Measurements from ENCODE around the gene VSTM1. TPM values are rescaled to one million over a fixed set of nuclear protein-coding genes. Genes with fewer than 3 reads are reported as not detected.
"Not testable (repeated sequence)": the region's sequence is repeated elsewhere in the genome, so short reads cannot be mapped to it uniquely, and the experiment has no call there.

The VSTM1 gene
- total RNA-seq, 1 donor from 2014 or later = not detected

- H3K36me3 ChIP-seq = peaks cover 61% of the 10 kb centered on the region
- no peak for DNase-seq
- no peak overlapping the region for H3K4me3 ChIP-seq
- no peak overlapping the region for H3K27ac ChIP-seq (replicated peaks)
- intact Hi-C loops (cut with micrococcal nuclease) = no loop called here
- H3K9me3 ChIP-seq (replicated peaks) = no peaks in the 10 kb centered on the region
- H3K27me3 ChIP-seq (ENCODE audit: low read depth) = no peaks in the 10 kb centered on the region
- peaks cover 27% of the 10 kb centered on the region for H3K4me1 ChIP-seq
- TF ChIP-seq CTCF (IDR thresholded peaks at IDR 0.05; ENCODE audit: borderline replicate concordance) = no peak
Measured at GRCh38 chr19:54105796-54106195, 42.1 kb upstream of the VSTM1 start.

- Histone ChIP-seq H3K4me1 (peaks cover 27% of the 10 kb centered on the region), H3K4me3 (no peak overlapping the region), H3K27me3 (ENCODE audit: low read depth) (no peaks in the 10 kb centered on the region), H3K9me3 (replicated peaks) (no peaks in the 10 kb centered on the region), H3K27ac (replicated peaks) (no peak overlapping the region), H3K36me3 (peaks cover 55% of the 10 kb centered on the region)
- no peak for DNase-seq
- intact Hi-C loops (cut with micrococcal nuclease) = no loop called here
- TF ChIP-seq CTCF (IDR thresholded peaks at IDR 0.05; ENCODE audit: borderline replicate concordance) = no peak
Measured at GRCh38 chr19:54104998-54105715, 41.5 kb upstream of the VSTM1 start.

GRCh38 chr19:54102421-54103169 lies 38.9 kb upstream of the VSTM1 start, which contains the start of gene NDUFA3:
NDUFA3 (plus strand) TSS chr19:54102855; CDS start chr19:54102879, 24 bp downstream.
- peaks cover 27% of the 10 kb centered on the region for H3K4me1 ChIP-seq
- H3K27ac ChIP-seq (replicated peaks) = peak within 1 kb of the TSS; percentile 86
- peak; percentile 98 for DNase-seq
- intact Hi-C loops (cut with micrococcal nuclease) = no loop called here
- H3K36me3 ChIP-seq = peaks cover 29% of the 10 kb centered on the region
- peaks cover 15% of the 10 kb centered on the region for H3K27me3 ChIP-seq (ENCODE audit: low read depth)
- no peak for TF ChIP-seq CTCF (IDR thresholded peaks at IDR 0.05; ENCODE audit: borderline replicate concordance)
- H3K9me3 ChIP-seq (replicated peaks) = no peaks in the 10 kb centered on the region
- peak within 1 kb of the TSS; percentile 91 for H3K4me3 ChIP-seq

GRCh38 chr19:54100561-54100960 lies 36.9 kb upstream of the VSTM1 start, which contains the start of gene OSCAR:
OSCAR (minus strand) TSS chr19:54100803; CDS start chr19:54100792, 11 bp downstream.
- Histone ChIP-seq H3K4me1 (peaks cover 32% of the 10 kb centered on the region), H3K9me3 (replicated peaks) (no peaks in the 10 kb centered on the region)
- no peak for DNase-seq

GRCh38 chr19:54099903-54100255 lies 36.2 kb upstream of the VSTM1 start:
- H3K4me3 ChIP-seq; DNase-seq; H3K27ac ChIP-seq (replicated peaks); H3K36me3 ChIP-seq; H3K9me3 ChIP-seq (replicated peaks); intact Hi-C loops (cut with micrococcal nuclease): not testable (repeated sequence)
- peaks cover 33% of the 10 kb centered on the region for H3K4me1 ChIP-seq
- peaks cover 39% of the 10 kb centered on the region for H3K27me3 ChIP-seq (ENCODE audit: low read depth)

More at GRCh38 chr19:54100561-54100960, 36.9 kb upstream of the VSTM1 start, which contains the start of gene OSCAR:
- intact Hi-C loops (cut with micrococcal nuclease) = no loop called here
- Histone ChIP-seq H3K27ac (replicated peaks) (no peak within 1 kb of the TSS), H3K27me3 (ENCODE audit: low read depth) (peaks cover 32% of the 10 kb centered on the region), H3K36me3 (peaks cover 9% of the 10 kb centered on the region), H3K4me3 (no peak within 1 kb of the TSS)
- TF ChIP-seq CTCF (IDR thresholded peaks at IDR 0.05; ENCODE audit: borderline replicate concordance) = no peak
